CD14-positive monocyte (primary cell): Measurements from ENCODE around the gene BBOF1. TPM values are rescaled to one million over a fixed set of nuclear protein-coding genes. Genes with fewer than 3 reads are reported as not detected.

ENCODE experiments used
- DNase-seq, 3 donors: peaks; one replicate each; pipeline ENCODE4 v3.0.0-alpha.2; 2011 to 2022
- H2AFZ ChIP-seq: 2 replicates; pipeline ENCODE4 v1.6.0; 2012; ENCODE audit warnings: mild to moderate bottlenecking, low read depth, low read length, inconsistent platforms; ENCODE audit not compliant: insufficient read depth, poor library complexity, severe bottlenecking
- H3K27ac ChIP-seq, 2 donors: 1 replicate in 1 of 2; 2 replicates in 1 of 2; pipeline ENCODE4 v1.5.1; 2012 to 2013; ENCODE audit warnings: low read length in 2 of 2, control low read depth in 1 of 2, inconsistent platforms in 1 of 2, low read depth in 1 of 2, mild to moderate bottlenecking in 1 of 2
- H3K27me3 ChIP-seq, 2 donors: one replicate each; pipeline versions ENCODE4 v1.6.0 to v1.6.1; 2011 to 2013; ENCODE audit warnings: low read length in 2 of 2; ENCODE audit not compliant: control insufficient read depth in 2 of 2, insufficient read depth in 2 of 2
- H3K36me3 ChIP-seq, 2 donors: replicated peaks in 1 of 2; 1 replicate in 1 of 2; 2 replicates in 1 of 2; pipeline versions ENCODE4 v1.5.1 to v1.6.1; 2012 to 2013; ENCODE audit warnings: low read length in 2 of 2, control low read depth in 1 of 2, inconsistent platforms in 1 of 2, mild to moderate bottlenecking in 1 of 2; ENCODE audit not compliant: insufficient read depth in 2 of 2, control insufficient read depth in 1 of 2
- H3K4me1 ChIP-seq, 2 donors: 1 replicate in 1 of 2; 2 replicates in 1 of 2; pipeline versions ENCODE4 v1.5.1 to v1.6.1; 2012 to 2013; ENCODE audit warnings: low read length in 2 of 2, control low read depth in 1 of 2, inconsistent platforms in 1 of 2, mild to moderate bottlenecking in 1 of 2, moderate library complexity in 1 of 2; ENCODE audit not compliant: insufficient read depth in 2 of 2, control insufficient read depth in 1 of 2
- H3K4me2 ChIP-seq: replicated peaks from 2 replicates; pipeline ENCODE3; 2012; ENCODE audit warnings: low read length, moderate library complexity, mild to moderate bottlenecking; ENCODE audit not compliant: poor library complexity, severe bottlenecking; ENCODE audit errors: extremely low read depth
- H3K4me3 ChIP-seq, 3 experiments: fragments of 200-600 bp in 1 of 3; sonication (generic) in 1 of 3; replicated peaks in 1 of 3; 1 replicate in 2 of 3; 2 replicates in 1 of 3; pipeline ENCODE4 v1.5.1; 2011 to 2013; ENCODE audit warnings: low read length in 3 of 3, mild to moderate bottlenecking in 3 of 3, control low read depth in 2 of 3, low read depth in 2 of 3, inconsistent platforms in 1 of 3, moderate library complexity in 1 of 3
- H3K79me2 ChIP-seq: 2 replicates; pipeline ENCODE4 v1.6.0; 2012; ENCODE audit warnings: mild to moderate bottlenecking, control low read depth, inconsistent platforms, low read length, moderate library complexity; ENCODE audit not compliant: insufficient read depth
- H3K9ac ChIP-seq: 2 replicates; pipeline ENCODE4 v1.6.0; 2017; ENCODE audit warnings: low read length, mild to moderate bottlenecking; ENCODE audit not compliant: insufficient read depth, poor library complexity, severe bottlenecking
- H3K9me3 ChIP-seq, 2 donors: replicated peaks in 1 of 2; 1 replicate in 1 of 2; 2 replicates in 1 of 2; pipeline versions ENCODE4 v1.5.1 to v1.6.1; 2012 to 2013; ENCODE audit warnings: low read length in 2 of 2, control low read depth in 1 of 2; ENCODE audit not compliant: control insufficient read depth in 1 of 2, insufficient read depth in 1 of 2
- H4K20me1 ChIP-seq: 2 replicates; pipeline ENCODE4 v1.6.0; 2012; ENCODE audit warnings: mild to moderate bottlenecking, low read length, control low read depth, moderate library complexity; ENCODE audit not compliant: insufficient read depth
- H3K27ac Mint-ChIP-seq, 7 donors: one replicate each; pipeline ENCODE4 v1.8.0; 2020; ENCODE audit warnings: mild to moderate bottlenecking in 7 of 7, mixed read lengths in 7 of 7, moderate library complexity in 6 of 7, inconsistent platforms in 2 of 7
- H3K27me3 Mint-ChIP-seq, 3 donors: one replicate each; pipeline ENCODE4 v1.8.0; 2021 to 2022; ENCODE audit warnings: low read depth in 3 of 3, mild to moderate bottlenecking in 3 of 3, mixed read lengths in 3 of 3, moderate library complexity in 3 of 3, inconsistent platforms in 1 of 3
- H3K36me3 Mint-ChIP-seq, 2 donors: one replicate each; pipeline ENCODE4 v1.8.0; 2020; ENCODE audit warnings: mixed read lengths in 2 of 2, inconsistent platforms in 1 of 2, mild to moderate bottlenecking in 1 of 2
- H3K4me1 Mint-ChIP-seq: one replicate; pipeline ENCODE4 v1.8.0; 2020; ENCODE audit warnings: mild to moderate bottlenecking, mixed read lengths
- H3K4me3 Mint-ChIP-seq, 2 donors: one replicate each; pipeline ENCODE4 v1.8.0; 2020; ENCODE audit warnings: mild to moderate bottlenecking in 2 of 2, mixed read lengths in 2 of 2, moderate library complexity in 1 of 2
- H3K9me3 Mint-ChIP-seq, 7 donors: one replicate each; pipeline ENCODE4 v1.8.0; 2020 to 2022; ENCODE audit warnings: mixed read lengths in 7 of 7, mild to moderate bottlenecking in 6 of 7, moderate library complexity in 6 of 7, inconsistent platforms in 2 of 7
- WGBS: methylation state at CpG from one replicate; pipeline ENCODE4 v1.1.5; 2013; ENCODE audit warnings: missing lambda C conversion rate; ENCODE audit not compliant: insufficient coverage; 5-methylcytosine and 5-hydroxymethylcytosine counted together
- intact Hi-C, 2 donors: fragments of 100-400 bp; cut with micrococcal nuclease; formaldehyde crosslinking; loops; one replicate each; pipeline versions ENCODE4 v1.15.0 to v1.15.1; 2023
- polyA minus RNA-seq: library from RNA; depleted of rRNA, polyadenylated mRNA; stranded (reverse); fragments of >200 nt; gene quantifications from 2 replicates; pipeline ENCODE4 v1.2.3, GENCODE V29; 2012
- polyA plus RNA-seq, 3 donors: library from polyadenylated mRNA; depleted of rRNA in 1 of 3; unstranded in 2 of 3; stranded (reverse) in 1 of 3; fragments of 300-500 nt in 2 of 3; fragments of >200 nt in 1 of 3; fragmentation: Illumina TruSeq in 2 of 3; gene quantifications; 1 replicate in 2 of 3; 2 replicates in 1 of 3; pipeline ENCODE4 v1.2.3, GENCODE V29; 2012 to 2021
- total RNA-seq, 12 experiments: library from RNA in 1 of 12; stranded (reverse) in 1 of 12; fragments of 120-200 nt in 1 of 12; gene quantifications; one replicate each; pipeline ENCODE4 v1.2.4 and lab custom pipeline; 2013 to 2026; ENCODE audit warnings: mixed read lengths in 6 of 12, inconsistent platforms in 1 of 12
- TF ChIP-seq, protein P1 (sequence below): fragments of 200-600 bp; IDR thresholded peaks from one replicate; pipeline ENCODE4 v1.8.0; 2022; ENCODE audit warnings: antibody characterized with exemption, mild to moderate bottlenecking

BBOF1 gene, protein sequence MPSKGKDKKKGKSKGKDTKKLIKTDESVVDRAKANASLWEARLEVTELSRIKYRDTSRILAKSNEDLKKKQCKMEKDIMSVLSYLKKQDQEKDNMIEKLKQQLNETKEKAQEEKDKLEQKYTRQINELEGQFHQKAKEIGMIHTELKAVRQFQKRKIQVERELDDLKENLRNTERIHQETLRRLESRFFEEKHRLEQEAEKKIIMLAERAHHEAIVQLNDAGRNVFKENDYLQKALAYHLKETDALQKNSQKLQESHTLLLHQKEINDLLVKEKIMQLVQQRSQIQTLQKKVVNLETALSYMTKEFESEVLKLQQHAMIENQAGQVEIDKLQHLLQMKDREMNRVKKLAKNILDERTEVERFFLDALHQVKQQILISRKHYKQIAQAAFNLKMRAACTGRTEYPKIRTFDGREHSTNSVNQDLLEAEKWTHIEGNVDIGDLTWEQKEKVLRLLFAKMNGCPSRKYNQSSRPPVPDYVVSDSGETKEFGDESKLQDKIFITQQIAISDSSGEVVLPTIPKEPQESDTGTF
- total RNA-seq (2013): 0.33 TPM
- under 1 TPM in 2 of 3 donors, not detected in 1; 0.01 to 0.94 TPM for polyA plus RNA-seq
- not detected in 2 replicates for polyA minus RNA-seq
- total RNA-seq (lab: John Stamatoyannopoulos, UW): 0.34 to 2.7 (median 0.59) reads per million in 11 experiments

DNA sequence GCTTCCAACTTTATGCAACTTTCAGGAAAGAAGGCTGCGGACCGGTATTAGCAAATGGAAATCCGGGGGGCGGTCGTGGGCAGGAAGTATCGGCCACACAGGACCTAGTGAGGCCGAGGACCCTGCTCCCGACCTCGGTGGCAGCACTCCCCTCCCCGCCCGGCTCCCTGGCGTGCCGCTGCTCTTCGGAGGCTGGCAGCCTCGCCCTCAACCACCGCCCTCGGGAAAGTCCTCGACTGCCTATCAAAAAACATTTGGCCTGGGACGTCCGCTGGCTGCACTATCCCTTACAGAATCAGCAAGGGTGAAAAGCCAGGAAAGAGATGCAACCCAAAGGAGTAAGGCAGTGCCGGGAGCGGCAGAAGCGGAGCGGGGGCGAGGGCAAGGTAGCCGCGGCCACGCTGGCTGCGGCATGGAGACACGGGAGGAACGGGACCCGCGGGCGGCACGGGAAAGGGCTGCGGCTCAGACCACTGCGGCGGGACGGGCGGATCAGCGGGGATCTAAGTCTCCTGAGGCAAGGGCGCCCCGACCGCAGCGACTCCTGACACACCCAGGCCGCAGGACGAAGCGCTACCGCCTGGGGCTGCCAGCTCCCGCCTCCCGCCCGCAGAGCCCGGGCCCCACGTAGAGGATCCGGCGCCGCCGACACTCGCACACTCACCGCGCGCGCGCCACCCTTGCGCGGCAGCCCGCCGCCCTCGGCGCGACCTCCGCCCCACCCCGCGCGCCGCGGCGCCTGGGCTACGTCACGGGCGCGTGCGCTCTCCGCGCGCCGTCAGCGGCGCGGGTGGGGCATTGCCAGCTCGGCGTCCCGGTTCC, at the start of gene BBOF1, which contains the start of gene ENTPD5:
Gene BBOF1, plus strand, starts transcription at position 764 of the 822 bp plus-strand sequence. CDS start 130 bp downstream, outside the sequence.
Gene ENTPD5, minus strand, starts transcription at position 703 of the 822 bp plus-strand sequence. CDS start 31,186 bp downstream, outside the sequence.
- no peaks in the 10 kb centered on the region for H3K27me3 ChIP-seq

More for the DNA sequence above, at the start of gene BBOF1, which contains the start of gene ENTPD5:
- Mint-ChIP-seq H3K27me3 (no peaks in the 10 kb centered on the region), H3K4me1 (peaks cover 13% of the 10 kb centered on the region), H3K9me3 (peaks cover 0 to 2% (median 0%) of the 10 kb centered on the region in 7 donors), H3K4me3 (peak within 1 kb of the TSS; percentile 88 to 96), H3K36me3 (peaks cover 0 to 3% of the 10 kb centered on the region in 2 donors), H3K27ac (peak within 1 kb of the TSS; percentile 96 to 98 (median 97))
- peak; percentile 87 to 90 (median 90) for DNase-seq
- intact Hi-C loops: loop anchor here (5.0 to 10.0 kb wide), 3 partner anchors 66 to 294 kb away; partner anchors contain the start of genes COQ6 (in 1 of the 2) and FAM161B (in 1 of the 2)
- Histone ChIP-seq H3K79me2 (no peaks in the 10 kb centered on the region), H3K27ac (peak within 1 kb of the TSS; percentile 93 to 97), H3K4me2 (peak within 1 kb of the TSS; percentile 79), H3K9ac (peak within 1 kb of the TSS; percentile 92), H3K9me3 (no peaks in the 10 kb centered on the region), H2AFZ (peak within 1 kb of the TSS; percentile 100), H4K20me1 (no peaks in the 10 kb centered on the region), H3K4me1 (peaks cover 11 to 15% of the 10 kb centered on the region in 2 donors), H3K4me3 (peak within 1 kb of the TSS; percentile 87 to 95 (median 88)), H3K36me3 (peaks cover 0 to 4% of the 10 kb centered on the region in 2 donors)
- TF ChIP-seq, protein P1, sequence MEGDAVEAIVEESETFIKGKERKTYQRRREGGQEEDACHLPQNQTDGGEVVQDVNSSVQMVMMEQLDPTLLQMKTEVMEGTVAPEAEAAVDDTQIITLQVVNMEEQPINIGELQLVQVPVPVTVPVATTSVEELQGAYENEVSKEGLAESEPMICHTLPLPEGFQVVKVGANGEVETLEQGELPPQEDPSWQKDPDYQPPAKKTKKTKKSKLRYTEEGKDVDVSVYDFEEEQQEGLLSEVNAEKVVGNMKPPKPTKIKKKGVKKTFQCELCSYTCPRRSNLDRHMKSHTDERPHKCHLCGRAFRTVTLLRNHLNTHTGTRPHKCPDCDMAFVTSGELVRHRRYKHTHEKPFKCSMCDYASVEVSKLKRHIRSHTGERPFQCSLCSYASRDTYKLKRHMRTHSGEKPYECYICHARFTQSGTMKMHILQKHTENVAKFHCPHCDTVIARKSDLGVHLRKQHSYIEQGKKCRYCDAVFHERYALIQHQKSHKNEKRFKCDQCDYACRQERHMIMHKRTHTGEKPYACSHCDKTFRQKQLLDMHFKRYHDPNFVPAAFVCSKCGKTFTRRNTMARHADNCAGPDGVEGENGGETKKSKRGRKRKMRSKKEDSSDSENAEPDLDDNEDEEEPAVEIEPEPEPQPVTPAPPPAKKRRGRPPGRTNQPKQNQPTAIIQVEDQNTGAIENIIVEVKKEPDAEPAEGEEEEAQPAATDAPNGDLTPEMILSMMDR: no peak
- WGBS: under 1% methylated on average over 93 of the region's 93 CpGs
